GM12873 (cell line): ENCODE measurements around the gene KCNC1.

Source experiments
- TF ChIP-seq, protein P1 (sequence below): IDR thresholded peaks from 2 replicates; pipeline ENCODE4 v1.5.1; 2012; ENCODE audit warnings: low read depth, mild to moderate bottlenecking, moderate library complexity, low read length, control low read depth; ENCODE audit not compliant: insufficient read depth; ENCODE audit errors: missing control alignments

The KCNC1 gene

DNA sequence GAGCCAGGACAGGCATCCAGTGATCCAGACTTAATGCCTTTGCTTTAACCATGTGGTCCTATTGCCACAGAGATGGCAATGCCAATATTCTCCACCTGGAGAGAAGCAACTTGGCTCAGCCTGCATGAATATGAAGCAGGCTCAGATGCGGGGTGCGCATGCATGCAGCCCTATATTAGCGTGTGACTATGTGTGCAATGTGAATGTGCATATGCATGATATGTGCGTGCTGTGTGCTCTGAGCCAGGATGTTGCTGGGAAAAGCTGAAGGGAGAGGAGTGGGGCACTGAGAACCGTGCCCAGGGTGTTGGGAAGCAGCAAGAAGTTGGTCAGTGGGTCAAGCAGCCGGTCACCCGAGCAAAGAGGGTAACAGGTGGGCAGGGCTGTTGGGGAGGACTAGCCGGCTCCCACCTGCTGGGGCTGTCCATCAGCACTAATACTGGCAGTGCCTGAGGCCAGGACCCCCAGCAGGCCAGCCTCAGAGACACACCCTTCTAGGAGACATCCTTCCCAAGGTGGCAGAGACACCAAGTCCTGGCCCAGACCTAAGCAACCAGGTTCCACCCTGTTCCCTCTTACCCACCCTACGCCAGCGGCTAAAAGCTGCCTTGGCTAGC, 40.0 kb upstream of the KCNC1 start:
- TF ChIP-seq, protein P1, sequence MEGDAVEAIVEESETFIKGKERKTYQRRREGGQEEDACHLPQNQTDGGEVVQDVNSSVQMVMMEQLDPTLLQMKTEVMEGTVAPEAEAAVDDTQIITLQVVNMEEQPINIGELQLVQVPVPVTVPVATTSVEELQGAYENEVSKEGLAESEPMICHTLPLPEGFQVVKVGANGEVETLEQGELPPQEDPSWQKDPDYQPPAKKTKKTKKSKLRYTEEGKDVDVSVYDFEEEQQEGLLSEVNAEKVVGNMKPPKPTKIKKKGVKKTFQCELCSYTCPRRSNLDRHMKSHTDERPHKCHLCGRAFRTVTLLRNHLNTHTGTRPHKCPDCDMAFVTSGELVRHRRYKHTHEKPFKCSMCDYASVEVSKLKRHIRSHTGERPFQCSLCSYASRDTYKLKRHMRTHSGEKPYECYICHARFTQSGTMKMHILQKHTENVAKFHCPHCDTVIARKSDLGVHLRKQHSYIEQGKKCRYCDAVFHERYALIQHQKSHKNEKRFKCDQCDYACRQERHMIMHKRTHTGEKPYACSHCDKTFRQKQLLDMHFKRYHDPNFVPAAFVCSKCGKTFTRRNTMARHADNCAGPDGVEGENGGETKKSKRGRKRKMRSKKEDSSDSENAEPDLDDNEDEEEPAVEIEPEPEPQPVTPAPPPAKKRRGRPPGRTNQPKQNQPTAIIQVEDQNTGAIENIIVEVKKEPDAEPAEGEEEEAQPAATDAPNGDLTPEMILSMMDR: no peak

GRCh38 chr11:17695454-17696441, 38.8 kb upstream of the KCNC1 start:
- TF ChIP-seq, protein P1: no peak

DNA sequence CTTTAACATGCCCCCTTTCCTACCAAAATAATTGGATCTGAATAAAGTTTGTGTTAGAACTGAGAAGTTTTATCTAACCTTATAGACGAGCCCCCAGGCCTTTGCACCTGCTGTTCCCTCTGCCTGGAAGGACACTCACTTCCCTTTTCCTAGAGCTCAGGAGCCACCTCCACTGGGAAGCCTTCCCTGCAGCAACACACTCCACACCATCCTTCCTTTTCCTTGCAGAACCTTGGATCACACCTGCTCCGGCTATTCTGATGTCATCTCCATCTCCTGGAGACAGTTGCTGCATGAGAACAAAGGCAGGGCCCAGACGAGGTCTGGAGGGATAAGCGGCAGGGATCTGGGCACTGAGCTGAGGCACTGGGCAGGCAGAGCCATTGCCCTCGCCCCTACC, 37.8 kb upstream of the KCNC1 start:
- TF ChIP-seq, protein P1: no peak

- TF ChIP-seq, protein P1: no peak
Observed at GRCh38 chr11:17697175-17697949, 37.2 kb upstream of the KCNC1 start.

DNA sequence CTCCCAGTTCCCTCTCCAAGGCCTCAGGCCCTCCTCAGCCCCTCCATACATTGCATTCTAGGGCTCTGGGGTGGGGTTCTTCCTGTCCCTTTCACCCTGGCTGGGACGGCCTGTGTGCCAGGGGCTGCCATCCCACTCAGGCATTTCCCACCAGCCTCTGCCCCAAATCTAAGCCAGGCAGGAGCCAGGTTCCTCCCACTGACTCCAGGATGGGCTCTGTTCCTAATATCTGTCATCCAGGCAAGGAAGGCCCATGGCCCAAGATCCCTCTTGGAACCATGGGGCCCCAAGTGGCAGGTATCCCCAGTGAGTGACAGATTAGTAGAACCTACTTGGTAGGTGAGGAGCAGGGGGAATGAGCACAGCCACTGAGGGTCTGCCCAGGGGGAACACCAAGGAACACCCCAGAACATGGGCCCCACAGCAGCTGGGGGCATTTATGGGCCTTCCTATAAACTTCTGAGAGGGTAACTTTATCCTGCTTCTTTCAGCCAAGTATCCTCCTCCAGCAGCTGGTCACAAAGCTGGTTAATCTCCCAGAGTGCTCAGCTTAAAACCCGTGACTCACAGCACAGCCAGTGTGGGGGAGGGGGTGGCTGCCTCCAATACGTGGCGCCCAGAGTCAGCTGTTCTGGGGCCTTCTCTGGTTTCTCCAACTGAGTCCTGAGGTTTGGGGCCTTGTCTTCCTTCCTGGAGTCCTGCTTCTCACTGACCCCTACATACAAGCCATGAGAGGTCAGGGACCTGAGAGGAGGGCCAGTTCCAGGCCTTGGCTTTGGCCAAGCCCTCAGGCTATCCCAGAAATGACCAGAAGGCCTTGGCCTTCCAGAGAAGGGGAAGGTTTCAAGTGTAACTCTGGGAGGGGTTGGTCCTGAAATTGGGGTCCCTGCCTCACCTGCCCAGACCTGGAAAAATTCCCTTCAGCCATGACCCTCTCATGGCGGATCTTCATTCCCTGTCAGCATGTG, 35.1 kb upstream of the KCNC1 start:
- TF ChIP-seq, protein P1: no peak

- TF ChIP-seq, protein P1: no peak
Observed at GRCh38 chr11:17700991-17701390, 33.6 kb upstream of the KCNC1 start.
